Chondrocyte (in vitro differentiated cells): ENCODE measurements around the gene SOSTDC1. TPM values are rescaled to one million over a fixed set of nuclear protein-coding genes. Genes with fewer than 3 reads are reported as not detected.

Experiments used
- DNase-seq: peaks from one replicate; pipeline ENCODE4 v3.0.0; 2021; ENCODE audit warnings: mixed read lengths, low spot score
- H3K27ac Mint-ChIP-seq: one replicate; pipeline ENCODE4 v1.8.0; 2021; ENCODE audit warnings: mild to moderate bottlenecking, moderate library complexity, mixed read lengths; ENCODE audit not compliant: unreplicated experiment
- H3K27me3 Mint-ChIP-seq: 2 replicates; pipeline ENCODE4 v1.8.0; 2021; ENCODE audit warnings: low read depth, mixed read lengths
- H3K36me3 Mint-ChIP-seq: 2 replicates; pipeline ENCODE4 v1.8.0; 2021; ENCODE audit warnings: low read depth, mixed read lengths
- H3K4me1 Mint-ChIP-seq: 2 replicates; pipeline ENCODE4 v1.8.0; 2021; ENCODE audit warnings: low read depth, mild to moderate bottlenecking, mixed read lengths
- H3K4me3 Mint-ChIP-seq: one replicate; pipeline ENCODE4 v1.8.0; 2021; ENCODE audit warnings: mild to moderate bottlenecking, moderate library complexity, mixed read lengths; ENCODE audit not compliant: unreplicated experiment
- H3K9me3 Mint-ChIP-seq: 2 replicates; pipeline ENCODE4 v1.8.0; 2021; ENCODE audit warnings: low read depth, mixed read lengths
- CTCF ChIP-seq: fragments of 200-600 bp; sonication (generic); IDR thresholded peaks from 2 replicates; pipeline ENCODE4 v1.5.0; 2021; ENCODE audit warnings: antibody characterized with exemption, mild to moderate bottlenecking, moderate library complexity
- total RNA-seq: library from RNA; stranded (reverse); gene quantifications from 3 replicates; pipeline ENCODE4 v1.2.1, GENCODE V29; 2021

Gene SOSTDC1
- total RNA-seq, 1 donor from 2014 or later, result not detected

DNA sequence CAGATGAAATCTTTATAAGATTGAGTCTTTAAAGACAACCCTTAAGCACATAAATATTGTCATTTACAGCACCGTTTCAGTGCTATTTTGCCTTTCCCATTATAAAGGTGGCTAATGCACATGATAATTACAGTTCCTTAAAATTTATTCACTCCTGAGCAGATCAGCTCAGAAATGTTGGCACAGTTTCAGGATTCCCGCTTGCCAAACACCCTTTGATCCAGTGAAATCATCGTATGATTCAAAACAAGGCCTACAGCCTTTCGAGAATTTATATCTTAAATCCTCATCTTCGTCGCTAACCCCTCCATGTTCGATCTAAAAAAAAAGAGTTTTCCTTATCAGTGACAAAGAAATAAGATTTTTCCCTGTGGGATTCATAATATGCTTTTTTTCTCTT lies 14.1 kb upstream of the SOSTDC1 start:
- no peak for TF ChIP-seq CTCF
- no peak overlapping the region for H3K4me3 Mint-ChIP-seq
- H3K27ac Mint-ChIP-seq, result no peak overlapping the region
- no peaks in the 10 kb centered on the region for H3K36me3 Mint-ChIP-seq
- H3K4me1 Mint-ChIP-seq, result no peaks in the 10 kb centered on the region
- H3K9me3 Mint-ChIP-seq, result no peaks in the 10 kb centered on the region
- H3K27me3 Mint-ChIP-seq, result no peaks in the 10 kb centered on the region
- DNase-seq, result no peak

DNA sequence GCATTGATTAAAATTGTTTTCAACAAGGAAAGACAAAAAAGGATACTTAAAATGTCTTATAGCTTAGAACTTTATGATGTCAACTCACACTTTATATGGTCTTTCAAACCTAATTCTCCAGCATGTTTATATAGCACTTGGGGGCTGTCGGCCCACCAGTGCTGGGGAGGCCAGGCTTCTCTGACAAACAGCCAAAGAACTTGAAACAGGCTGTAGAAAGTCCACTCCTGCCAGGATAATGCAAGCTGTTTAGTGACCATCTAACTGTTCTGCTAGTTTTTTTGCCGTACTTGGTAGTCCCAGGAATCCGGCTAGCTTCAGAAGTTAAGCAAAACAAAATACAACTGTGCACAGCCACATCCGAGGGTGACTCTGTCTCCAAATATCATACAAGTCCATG lies 13.6 kb upstream of the SOSTDC1 start:
- H3K27ac Mint-ChIP-seq, result no peak overlapping the region
- DNase-seq, result no peak
- H3K9me3 Mint-ChIP-seq, result no peaks in the 10 kb centered on the region
- no peaks in the 10 kb centered on the region for H3K4me1 Mint-ChIP-seq
- no peak for TF ChIP-seq CTCF
- H3K27me3 Mint-ChIP-seq, result no peaks in the 10 kb centered on the region
- H3K36me3 Mint-ChIP-seq, result no peaks in the 10 kb centered on the region
- no peak overlapping the region for H3K4me3 Mint-ChIP-seq

- no peak overlapping the region for H3K4me3 Mint-ChIP-seq
- H3K9me3 Mint-ChIP-seq, result no peaks in the 10 kb centered on the region
- H3K4me1 Mint-ChIP-seq, result no peaks in the 10 kb centered on the region
- TF ChIP-seq CTCF, result peak; percentile 8
- no peaks in the 10 kb centered on the region for H3K27me3 Mint-ChIP-seq
- no peaks in the 10 kb centered on the region for H3K36me3 Mint-ChIP-seq
- H3K27ac Mint-ChIP-seq, result no peak overlapping the region
- no peak for DNase-seq
Observed at GRCh38 chr7:16471933-16472332, 6.4 kb upstream of the SOSTDC1 start.

GRCh38 chr7:16463949-16464715 lies 1.4 kb downstream of the SOSTDC1 start:
- Mint-ChIP-seq H3K36me3 (no peaks in the 10 kb centered on the region), H3K4me1 (peaks cover 28% of the 10 kb centered on the region), H3K9me3 (no peaks in the 10 kb centered on the region), H3K4me3 (no peak overlapping the region), H3K27ac (no peak overlapping the region), H3K27me3 (no peaks in the 10 kb centered on the region)
- no peak for DNase-seq
- no peak for TF ChIP-seq CTCF

GRCh38 chr7:16463520-16463919 lies 2.0 kb downstream of the SOSTDC1 start:
- no peaks in the 10 kb centered on the region for H3K27me3 Mint-ChIP-seq
- no peak overlapping the region for H3K4me3 Mint-ChIP-seq
- peaks cover 28% of the 10 kb centered on the region for H3K4me1 Mint-ChIP-seq
- DNase-seq, result no peak
- H3K27ac Mint-ChIP-seq, result no peak overlapping the region
- no peaks in the 10 kb centered on the region for H3K36me3 Mint-ChIP-seq
- H3K9me3 Mint-ChIP-seq, result no peaks in the 10 kb centered on the region
- TF ChIP-seq CTCF, result no peak
